Inferior parietal cortex (tissue), 1 donor: Measurements from ENCODE around the gene TSPY8.
"Not testable (repeated sequence)": the region's sequence is repeated elsewhere in the genome, so short reads cannot be mapped to it uniquely, and the experiment has no call there.

Experiments used
- DNase-seq: peaks from one replicate; pipeline ENCODE4 v3.0.0-alpha.2; 2016; ENCODE audit errors: extremely low spot score

The TSPY8 gene

GRCh38 chrY:9357497-9357896 lies at the start of gene TSPY8:
TSPY8 (plus strand) TSS chrY:9357797; CDS start chrY:9357843, 46 bp downstream.
- DNase-seq, result not testable (repeated sequence)

- DNase-seq, result no peak
Measured at GRCh38 chrY:9320996-9321395, 36.6 kb upstream of the TSPY8 start.

GRCh38 chrY:9337164-9337563 lies 20.4 kb upstream of the TSPY8 start, which contains the start of gene TSPY4:
TSPY4 (plus strand) TSS chrY:9337464; CDS start chrY:9337510, 46 bp downstream.
- DNase-seq, result not testable (repeated sequence)

- DNase-seq, result not testable (repeated sequence)
Measured at GRCh38 chrY:9396527-9396926, 38.9 kb downstream of the TSPY8 start.

DNA sequence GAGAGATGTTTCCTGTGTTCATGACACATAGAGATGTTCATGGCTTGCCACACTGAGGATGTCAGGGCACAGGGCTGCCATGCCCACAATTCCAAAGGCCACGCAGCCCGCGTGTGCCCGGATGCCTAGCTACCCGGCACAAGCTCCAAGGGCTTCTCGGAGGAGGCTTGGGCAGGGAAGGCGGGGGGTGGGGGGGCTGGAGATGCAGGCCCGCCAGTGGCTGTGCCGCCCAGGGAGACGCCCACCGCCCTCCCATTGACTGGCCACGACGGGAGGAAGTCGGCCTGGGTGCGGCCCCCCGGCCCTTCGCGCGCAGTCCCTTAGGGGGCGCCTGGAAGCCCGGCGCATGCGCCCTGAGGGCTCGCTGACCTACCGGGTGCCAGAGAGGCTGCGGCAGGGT lies 40.5 kb downstream of the TSPY8 start, which contains the start of gene TSPY3:
Gene TSPY3 (plus strand): TSS at position 301 of the 400 bp plus-strand sequence. CDS start 46 bp downstream, at position 347.
- not testable (repeated sequence) for DNase-seq
